K562 (cell line): Measurements from ENCODE around the gene CBL. TPM values are rescaled to one million over a fixed set of nuclear protein-coding genes. Genes with fewer than 3 reads are reported as not detected.

Experiments
- CHD1 ChIP-seq: fragments of 200-600 bp; sonication (generic); IDR thresholded peaks from one replicate; pipeline ENCODE4 v1.6.1; 2012; ENCODE audit warnings: mild to moderate bottlenecking, moderate library complexity, low read length, inconsistent platforms
- ELF1 ChIP-seq: fragments of 200-800 bp; sonication (Bioruptor generic); IDR thresholded peaks from 2 replicates; pipeline ENCODE4 v1.6.1; 2016; ENCODE audit warnings: missing genetic modification characterization, missing compliant biosample characterization
- MYC ChIP-seq, 2 experiments: fragments of 250-450 bp in 1 of 2; sonication (Bioruptor Pico) in 1 of 2; IDR thresholded peaks; 2 replicates each; pipeline versions ENCODE4 v1.5.1 to v1.6.1; 2012 to 2021; ENCODE audit warnings: low read depth in 2 of 2, borderline replicate concordance in 1 of 2, improper control_type of control experiment in 1 of 2, low read length in 1 of 2, mild to moderate bottlenecking in 1 of 2, moderate library complexity in 1 of 2
- POLR2B ChIP-seq: fragments of 450-650 bp; IDR thresholded peaks from 2 replicates; pipeline ENCODE4 v1.6.1; 2018; ENCODE audit warnings: low read depth; ENCODE audit not compliant: partially characterized antibody
- POLR2G ChIP-seq: fragments of 200-400 bp; formaldehyde crosslinking; IDR thresholded peaks from 2 replicates; pipeline ENCODE4 v1.6.1; 2017; ENCODE audit warnings: low read depth, mild to moderate bottlenecking, antibody characterized with exemption, low read length, moderate library complexity
- POLR2H ChIP-seq: IDR thresholded peaks from 2 replicates; pipeline ENCODE4 v1.6.1; 2016; ENCODE audit warnings: missing genetic modification characterization, low read depth, mild to moderate bottlenecking, control low read depth, missing compliant biosample characterization, moderate library complexity
- SMAD4 ChIP-seq: fragments of 250-450 bp; sonication (Bioruptor Pico); conservative IDR thresholded peaks from 2 replicates; pipeline ENCODE4 v1.8.0; 2021; ENCODE audit warnings: inconsistent platforms, mild to moderate bottlenecking, moderate library complexity
- TAF7 ChIP-seq: fragments of 450-650 bp; IDR thresholded peaks from 2 replicates; pipeline ENCODE4 v1.6.1; 2016; ENCODE audit warnings: missing genetic modification characterization, missing compliant biosample characterization
- ZBED1 ChIP-seq: IDR thresholded peaks from 2 replicates; pipeline ENCODE4 v1.6.1; 2014
- ZKSCAN1 ChIP-seq: fragments of 150-350 bp; IDR thresholded peaks from 2 replicates; pipeline ENCODE4 v1.6.1; 2016; ENCODE audit warnings: low read depth, low read length
- polyA plus RNA-seq, 8 experiments: library from polyadenylated mRNA; depleted of rRNA in 4 of 8; stranded (reverse) in 5 of 8; unstranded in 3 of 8; fragments of >200 nt; fragmentation: Nextera tagmentation in 2 of 8; fragmentation: Illumina TruSeq in 1 of 8; extraction: Ambion mirVana in 2 of 8; extraction: Trizol in 1 of 8; gene quantifications; 2 replicates each; pipeline versions ENCODE4 v1.2.1 to v1.2.3, GENCODE V29; 2011 to 2014; ENCODE audit warnings: inconsistent platforms in 1 of 8, missing spikeins in 1 of 8
- total RNA-seq, 7 experiments: library from RNA; depleted of rRNA in 6 of 7; stranded (reverse); fragments of >200 nt in 6 of 7; fragmentation: Illumina TruSeq in 2 of 7; extraction: Trizol in 2 of 7; gene quantifications; 2 replicates each; pipeline versions ENCODE4 v1.2.1 to v1.2.3, GENCODE V29; 2011 to 2021; ENCODE audit warnings: low replicate concordance in 1 of 7
- TF ChIP-seq, protein P1 (sequence below), 3 experiments: fragments of 200-800 bp in 1 of 3; fragments of 250-450 bp in 1 of 3; fragments of 450-650 bp in 1 of 3; sonication (Bioruptor Pico) in 1 of 3; sonication (Bioruptor generic) in 1 of 3; formaldehyde crosslinking in 1 of 3; IDR thresholded peaks; 2 replicates each; pipeline versions ENCODE4 v1.6.1 to v1.8.0; 2016 to 2022; ENCODE audit warnings: mild to moderate bottlenecking in 2 of 3, missing genetic modification characterization in 2 of 3, missing compliant biosample characterization in 1 of 3, moderate library complexity in 1 of 3
- TF ChIP-seq, protein P2 (sequence below): IDR thresholded peaks from 2 replicates; pipeline ENCODE4 v1.6.1; 2011; ENCODE audit not compliant: insufficient read length; ENCODE audit errors: extremely low read depth
- TF ChIP-seq, protein P3 (sequence below): sonication (generic); formaldehyde crosslinking; IDR thresholded peaks from 2 replicates; pipeline ENCODE4 v1.8.1; 2023; ENCODE audit warnings: mild to moderate bottlenecking, missing genetic modification reagents
- TF ChIP-seq, protein P4 (sequence below): fragments of 450-650 bp; IDR thresholded peaks from 2 replicates; pipeline ENCODE4 v1.6.1; 2017; ENCODE audit warnings: antibody characterized with exemption, mild to moderate bottlenecking

Gene CBL
- total and polyA plus RNA-seq, 9 of the 15 experiments (the other 6 are each of a cell fraction or from before 2014, with no cell fraction given) = 3.2 to 24.9 (median 9.9) TPM

DNA sequence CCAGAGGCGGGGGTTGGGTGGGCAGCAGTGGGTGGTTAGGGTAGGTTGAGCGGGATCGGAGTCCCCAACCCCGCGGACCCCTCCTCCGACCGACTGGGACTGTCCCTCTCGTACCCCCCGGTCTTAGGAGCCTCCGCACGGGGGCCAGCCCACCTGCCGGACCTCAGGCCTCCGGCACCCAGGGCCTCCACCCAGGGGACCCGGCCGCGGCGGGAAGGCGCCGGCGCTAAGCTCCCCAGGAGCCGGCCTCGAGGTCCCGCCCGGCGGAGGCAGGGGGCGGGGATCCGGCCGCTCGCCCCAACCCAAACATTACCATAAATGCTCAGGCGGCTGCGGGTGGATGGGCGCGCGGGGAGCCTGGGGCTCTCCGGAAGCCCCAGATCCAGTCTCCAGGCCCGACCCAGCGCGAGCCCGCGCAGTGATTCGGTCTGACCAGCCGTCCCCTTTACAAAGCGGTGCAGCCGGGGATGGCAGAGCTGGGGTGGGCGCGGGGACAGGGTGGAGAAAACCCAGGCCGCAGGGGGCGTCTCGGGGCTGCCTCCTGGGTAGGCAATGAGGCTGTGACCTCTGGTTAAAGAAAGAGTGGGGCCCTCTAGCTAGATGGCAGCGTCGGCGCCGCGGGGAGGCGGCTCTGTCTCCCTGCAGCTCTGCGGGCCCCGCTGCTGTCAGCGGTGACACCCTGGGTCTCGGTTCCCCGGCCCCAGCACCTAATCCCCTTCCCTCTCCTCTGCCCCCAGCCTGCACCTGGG, 114.8 kb downstream of the CBL start (continued):
- TF ChIP-seq, protein P1, sequence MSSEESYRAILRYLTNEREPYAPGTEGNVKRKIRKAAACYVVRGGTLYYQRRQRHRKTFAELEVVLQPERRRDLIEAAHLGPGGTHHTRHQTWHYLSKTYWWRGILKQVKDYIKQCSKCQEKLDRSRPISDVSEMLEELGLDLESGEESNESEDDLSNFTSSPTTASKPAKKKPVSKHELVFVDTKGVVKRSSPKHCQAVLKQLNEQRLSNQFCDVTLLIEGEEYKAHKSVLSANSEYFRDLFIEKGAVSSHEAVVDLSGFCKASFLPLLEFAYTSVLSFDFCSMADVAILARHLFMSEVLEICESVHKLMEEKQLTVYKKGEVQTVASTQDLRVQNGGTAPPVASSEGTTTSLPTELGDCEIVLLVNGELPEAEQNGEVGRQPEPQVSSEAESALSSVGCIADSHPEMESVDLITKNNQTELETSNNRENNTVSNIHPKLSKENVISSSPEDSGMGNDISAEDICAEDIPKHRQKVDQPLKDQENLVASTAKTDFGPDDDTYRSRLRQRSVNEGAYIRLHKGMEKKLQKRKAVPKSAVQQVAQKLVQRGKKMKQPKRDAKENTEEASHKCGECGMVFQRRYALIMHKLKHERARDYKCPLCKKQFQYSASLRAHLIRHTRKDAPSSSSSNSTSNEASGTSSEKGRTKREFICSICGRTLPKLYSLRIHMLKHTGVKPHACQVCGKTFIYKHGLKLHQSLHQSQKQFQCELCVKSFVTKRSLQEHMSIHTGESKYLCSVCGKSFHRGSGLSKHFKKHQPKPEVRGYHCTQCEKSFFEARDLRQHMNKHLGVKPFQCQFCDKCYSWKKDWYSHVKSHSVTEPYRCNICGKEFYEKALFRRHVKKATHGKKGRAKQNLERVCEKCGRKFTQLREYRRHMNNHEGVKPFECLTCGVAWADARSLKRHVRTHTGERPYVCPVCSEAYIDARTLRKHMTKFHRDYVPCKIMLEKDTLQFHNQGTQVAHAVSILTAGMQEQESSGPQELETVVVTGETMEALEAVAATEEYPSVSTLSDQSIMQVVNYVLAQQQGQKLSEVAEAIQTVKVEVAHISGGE (CRISPR knock-in tag; IDR thresholded peaks at IDR 0.05) = peak in 1 of 3 experiments; percentile 46; a peak in 1 of 6 replicates
- peak; percentile 95 for TF ChIP-seq POLR2G
- TF ChIP-seq POLR2H = peak; percentile 82
- TF ChIP-seq, protein P2, sequence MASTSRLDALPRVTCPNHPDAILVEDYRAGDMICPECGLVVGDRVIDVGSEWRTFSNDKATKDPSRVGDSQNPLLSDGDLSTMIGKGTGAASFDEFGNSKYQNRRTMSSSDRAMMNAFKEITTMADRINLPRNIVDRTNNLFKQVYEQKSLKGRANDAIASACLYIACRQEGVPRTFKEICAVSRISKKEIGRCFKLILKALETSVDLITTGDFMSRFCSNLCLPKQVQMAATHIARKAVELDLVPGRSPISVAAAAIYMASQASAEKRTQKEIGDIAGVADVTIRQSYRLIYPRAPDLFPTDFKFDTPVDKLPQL = no peak
- no peak for TF ChIP-seq ZKSCAN1
- 0 out of 2 replicates have a peak, but pooled peaks have one; percentile 43 for TF ChIP-seq ELF1 (tag)
- peak; percentile 33 for TF ChIP-seq MYC (IDR thresholded peaks at IDR 0.05; ENCODE audit: low read depth, low read length)
- no peak for TF ChIP-seq MYC (CRISPR knock-in tag; IDR thresholded peaks at IDR 0.05; ENCODE audit: borderline replicate concordance, low read depth)
- TF ChIP-seq, protein P3, sequence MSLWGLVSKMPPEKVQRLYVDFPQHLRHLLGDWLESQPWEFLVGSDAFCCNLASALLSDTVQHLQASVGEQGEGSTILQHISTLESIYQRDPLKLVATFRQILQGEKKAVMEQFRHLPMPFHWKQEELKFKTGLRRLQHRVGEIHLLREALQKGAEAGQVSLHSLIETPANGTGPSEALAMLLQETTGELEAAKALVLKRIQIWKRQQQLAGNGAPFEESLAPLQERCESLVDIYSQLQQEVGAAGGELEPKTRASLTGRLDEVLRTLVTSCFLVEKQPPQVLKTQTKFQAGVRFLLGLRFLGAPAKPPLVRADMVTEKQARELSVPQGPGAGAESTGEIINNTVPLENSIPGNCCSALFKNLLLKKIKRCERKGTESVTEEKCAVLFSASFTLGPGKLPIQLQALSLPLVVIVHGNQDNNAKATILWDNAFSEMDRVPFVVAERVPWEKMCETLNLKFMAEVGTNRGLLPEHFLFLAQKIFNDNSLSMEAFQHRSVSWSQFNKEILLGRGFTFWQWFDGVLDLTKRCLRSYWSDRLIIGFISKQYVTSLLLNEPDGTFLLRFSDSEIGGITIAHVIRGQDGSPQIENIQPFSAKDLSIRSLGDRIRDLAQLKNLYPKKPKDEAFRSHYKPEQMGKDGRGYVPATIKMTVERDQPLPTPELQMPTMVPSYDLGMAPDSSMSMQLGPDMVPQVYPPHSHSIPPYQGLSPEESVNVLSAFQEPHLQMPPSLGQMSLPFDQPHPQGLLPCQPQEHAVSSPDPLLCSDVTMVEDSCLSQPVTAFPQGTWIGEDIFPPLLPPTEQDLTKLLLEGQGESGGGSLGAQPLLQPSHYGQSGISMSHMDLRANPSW (CRISPR knock-in tag) = no peak
- TF ChIP-seq SMAD4 = peak; percentile 75; the same call in 1 of the 2 replicates
- TF ChIP-seq POLR2B = peak; percentile 66
- TF ChIP-seq, protein P4, sequence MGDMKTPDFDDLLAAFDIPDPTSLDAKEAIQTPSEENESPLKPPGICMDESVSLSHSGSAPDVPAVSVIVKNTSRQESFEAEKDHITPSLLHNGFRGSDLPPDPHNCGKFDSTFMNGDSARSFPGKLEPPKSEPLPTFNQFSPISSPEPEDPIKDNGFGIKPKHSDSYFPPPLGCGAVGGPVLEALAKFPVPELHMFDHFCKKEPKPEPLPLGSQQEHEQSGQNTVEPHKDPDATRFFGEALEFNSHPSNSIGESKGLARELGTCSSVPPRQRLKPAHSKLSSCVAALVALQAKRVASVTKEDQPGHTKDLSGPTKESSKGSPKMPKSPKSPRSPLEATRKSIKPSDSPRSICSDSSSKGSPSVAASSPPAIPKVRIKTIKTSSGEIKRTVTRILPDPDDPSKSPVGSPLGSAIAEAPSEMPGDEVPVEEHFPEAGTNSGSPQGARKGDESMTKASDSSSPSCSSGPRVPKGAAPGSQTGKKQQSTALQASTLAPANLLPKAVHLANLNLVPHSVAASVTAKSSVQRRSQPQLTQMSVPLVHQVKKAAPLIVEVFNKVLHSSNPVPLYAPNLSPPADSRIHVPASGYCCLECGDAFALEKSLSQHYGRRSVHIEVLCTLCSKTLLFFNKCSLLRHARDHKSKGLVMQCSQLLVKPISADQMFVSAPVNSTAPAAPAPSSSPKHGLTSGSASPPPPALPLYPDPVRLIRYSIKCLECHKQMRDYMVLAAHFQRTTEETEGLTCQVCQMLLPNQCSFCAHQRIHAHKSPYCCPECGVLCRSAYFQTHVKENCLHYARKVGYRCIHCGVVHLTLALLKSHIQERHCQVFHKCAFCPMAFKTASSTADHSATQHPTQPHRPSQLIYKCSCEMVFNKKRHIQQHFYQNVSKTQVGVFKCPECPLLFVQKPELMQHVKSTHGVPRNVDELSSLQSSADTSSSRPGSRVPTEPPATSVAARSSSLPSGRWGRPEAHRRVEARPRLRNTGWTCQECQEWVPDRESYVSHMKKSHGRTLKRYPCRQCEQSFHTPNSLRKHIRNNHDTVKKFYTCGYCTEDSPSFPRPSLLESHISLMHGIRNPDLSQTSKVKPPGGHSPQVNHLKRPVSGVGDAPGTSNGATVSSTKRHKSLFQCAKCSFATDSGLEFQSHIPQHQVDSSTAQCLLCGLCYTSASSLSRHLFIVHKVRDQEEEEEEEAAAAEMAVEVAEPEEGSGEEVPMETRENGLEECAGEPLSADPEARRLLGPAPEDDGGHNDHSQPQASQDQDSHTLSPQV = peak; percentile 60
- peak; percentile 44; the same call in 1 of the 2 replicates for TF ChIP-seq TAF7 (tag)
- TF ChIP-seq ZBED1 = peak; percentile 15; the same call in 1 of the 2 replicates
- peak; percentile 25 for TF ChIP-seq CHD1
